DOHH2 (cell line): ENCODE measurements around the gene TEX36.

Experiments used
- CTCF ChIP-seq: fragments of 200-600 bp; sonication (generic); IDR thresholded peaks from one replicate; pipeline ENCODE4 v1.5.1; 2014; ENCODE audit warnings: antibody characterized with exemption, mild to moderate bottlenecking, low read depth, low read length; ENCODE audit not compliant: poor library complexity, severe bottlenecking
- EZH2phosphoT487 ChIP-seq: fragments of 200-600 bp; sonication (generic); IDR thresholded peaks from 2 replicates; pipeline ENCODE4 v1.6.1; 2017; ENCODE audit warnings: borderline replicate concordance, mild to moderate bottlenecking, antibody characterized with exemption, low read length, moderate library complexity, mixed read lengths

GRCh38 chr10:125640653-125641052 lies 42.3 kb downstream of the TEX36 start:
- TF ChIP-seq CTCF (no peak), EZH2phosphoT487 (no peak)
